IMR-90 (cell line): ENCODE data around the gene UBASH3A. TPM values are rescaled to one million over a fixed set of nuclear protein-coding genes. Genes with fewer than 3 reads are reported as not detected.

Source experiments
- ATAC-seq: fragments of 200-7000 bp; cut with Tn5 transposase; 2 replicates; pipeline ENCODE4 v1.9.1; 2020; ENCODE audit warnings: low read depth, mild to moderate bottlenecking, moderate library complexity
- BruUV-seq: library from RNA; stranded (reverse); fragments of 400-500 nt; replicated peaks from 2 replicates; lab custom pipeline; 2021; lab: Mats Ljungman, UMichigan
- CTCF ChIA-PET: fragments of 300-600 bp; formaldehyde crosslinking; extraction: SDS; loops from one replicate; lab custom pipeline; 2021; ENCODE audit warnings: antibody characterized with exemption; lab: Yijun Ruan, JAX
- POLR2A ChIA-PET: fragments of 300-600 bp; sonication (Branson Sonifier 250); formaldehyde crosslinking; loops from one replicate; lab custom pipeline; 2022; ENCODE audit warnings: antibody characterized with exemption; ENCODE audit not compliant: unreplicated experiment; lab: Charles Lee
- DNase-seq: peaks from one replicate; pipeline ENCODE4 v3.0.0; 2013
- H2AFZ ChIP-seq: replicated peaks from 2 replicates; pipeline ENCODE3; 2013; ENCODE audit warnings: low read length, mild to moderate bottlenecking; ENCODE audit not compliant: poor library complexity
- H2AK5ac ChIP-seq: 2 replicates; pipeline ENCODE4 v1.6.1; 2013; ENCODE audit warnings: low read depth, low read length, inconsistent platforms
- H2AK9ac ChIP-seq: replicated peaks from 2 replicates; pipeline ENCODE3; 2013; ENCODE audit warnings: mild to moderate bottlenecking, low read depth, low read length, moderate library complexity; ENCODE audit not compliant: poor library complexity
- H2BK120ac ChIP-seq: 2 replicates; pipeline ENCODE4 v1.6.1; 2013; ENCODE audit warnings: low read depth, low read length, inconsistent platforms
- H2BK15ac ChIP-seq: 3 replicates; pipeline ENCODE4 v1.6.1; 2013; ENCODE audit warnings: low read depth, low read length, inconsistent platforms
- H2BK20ac ChIP-seq: 2 replicates; pipeline ENCODE4 v1.6.1; 2013; ENCODE audit warnings: low read depth, mild to moderate bottlenecking, inconsistent platforms, low read length, moderate library complexity
- H2BK5ac ChIP-seq: 2 replicates; pipeline ENCODE4 v1.6.1; 2013; ENCODE audit warnings: mild to moderate bottlenecking, low read depth, low read length, inconsistent platforms; ENCODE audit not compliant: poor library complexity, severe bottlenecking
- H3K14ac ChIP-seq: replicated peaks from 2 replicates; pipeline ENCODE4 v1.6.1; 2013; ENCODE audit warnings: low read depth, low read length, inconsistent platforms
- H3K18ac ChIP-seq: 2 replicates; pipeline ENCODE4 v1.6.1; 2013; ENCODE audit warnings: low read depth, low read length, control low read depth
- H3K23ac ChIP-seq: 2 replicates; pipeline ENCODE4 v1.6.1; 2013; ENCODE audit warnings: low read depth, low read length, inconsistent platforms
- H3K27ac ChIP-seq: 2 replicates; pipeline ENCODE4 v1.5.1; 2013; ENCODE audit warnings: mild to moderate bottlenecking, control low read depth, low read length; ENCODE audit not compliant: insufficient read depth
- H3K27me3 ChIP-seq: 2 replicates; pipeline ENCODE4 v1.6.1; 2013; ENCODE audit warnings: low read length; ENCODE audit not compliant: control insufficient read depth, insufficient read depth
- H3K36me3 ChIP-seq: 2 replicates; pipeline ENCODE4 v1.6.1; 2013; ENCODE audit warnings: low read length, mixed read lengths; ENCODE audit not compliant: control insufficient read depth, insufficient read depth
- H3K4ac ChIP-seq: 2 replicates; pipeline ENCODE4 v1.6.1; 2013; ENCODE audit warnings: low read depth, low read length, inconsistent platforms
- H3K4me1 ChIP-seq: 2 replicates; pipeline ENCODE4 v1.6.1; 2013; ENCODE audit warnings: low read length, mixed read lengths; ENCODE audit not compliant: control insufficient read depth, insufficient read depth
- H3K4me2 ChIP-seq: 2 replicates; pipeline ENCODE4 v1.6.1; 2013; ENCODE audit warnings: low read depth, mild to moderate bottlenecking, control low read depth, low read length, moderate library complexity
- H3K4me3 ChIP-seq: 2 replicates; pipeline ENCODE4 v1.5.1; 2013; ENCODE audit warnings: low read depth, mild to moderate bottlenecking, control low read depth, low read length, moderate library complexity; ENCODE audit not compliant: insufficient read depth
- H3K56ac ChIP-seq: 2 replicates; pipeline ENCODE4 v1.6.1; 2013; ENCODE audit warnings: low read length, inconsistent platforms; ENCODE audit not compliant: insufficient read depth; ENCODE audit errors: extremely low read depth
- H3K79me1 ChIP-seq, 2 experiments: 2 replicates each; pipeline ENCODE4 v1.6.1; 2013; ENCODE audit warnings: low read length in 2 of 2, inconsistent platforms in 1 of 2, low read depth in 1 of 2
- H3K9ac ChIP-seq: 2 replicates; pipeline ENCODE4 v1.6.1; 2013; ENCODE audit warnings: low read depth, low read length, control low read depth
- H3K9me1 ChIP-seq: 2 replicates; pipeline ENCODE4 v1.6.1; 2013; ENCODE audit warnings: low read length, inconsistent platforms; ENCODE audit not compliant: insufficient read depth
- H3K9me3 ChIP-seq: 2 replicates; pipeline ENCODE4 v1.6.1; 2013; ENCODE audit warnings: low read length; ENCODE audit not compliant: control insufficient read depth, insufficient read depth
- H4K20me1 ChIP-seq: 2 replicates; pipeline ENCODE4 v1.6.1; 2013; ENCODE audit warnings: low read length, inconsistent platforms; ENCODE audit not compliant: insufficient read depth
- H4K5ac ChIP-seq: 2 replicates; pipeline ENCODE4 v1.6.1; 2013; ENCODE audit warnings: mild to moderate bottlenecking, low read depth, low read length, control low read depth
- H4K8ac ChIP-seq, 2 experiments: 2 replicates each; pipeline ENCODE4 v1.6.1; 2013; ENCODE audit warnings: low read depth in 2 of 2, low read length in 2 of 2, control low read depth in 1 of 2, inconsistent platforms in 1 of 2
- H4K91ac ChIP-seq: 2 replicates; pipeline ENCODE4 v1.6.1; 2013; ENCODE audit warnings: low read depth, low read length, inconsistent platforms; ENCODE audit not compliant: insufficient read depth
- BHLHE40 ChIP-seq: fragments of 150-350 bp; IDR thresholded peaks from 2 replicates; pipeline ENCODE4 v1.6.1; 2016; ENCODE audit warnings: mild to moderate bottlenecking, low read depth, low read length
- CEBPB ChIP-seq: IDR thresholded peaks from 2 replicates; pipeline ENCODE4 v1.6.1; 2012; ENCODE audit warnings: low read depth, low read length, improper control_type of control experiment
- ELK1 ChIP-seq: fragments of 150-350 bp; IDR thresholded peaks from 2 replicates; pipeline ENCODE4 v1.6.1; 2016; ENCODE audit warnings: low read depth, mild to moderate bottlenecking, low read length, moderate library complexity, borderline replicate concordance
- FOS ChIP-seq: fragments of 150-350 bp; IDR thresholded peaks from 2 replicates; pipeline ENCODE4 v1.6.1; 2016; ENCODE audit warnings: low read depth, low read length
- MAFK ChIP-seq: IDR thresholded peaks from 2 replicates; pipeline ENCODE4 v1.6.1; 2012; ENCODE audit warnings: low read depth, low read length, improper control_type of control experiment
- MAZ ChIP-seq: IDR thresholded peaks from 2 replicates; pipeline ENCODE4 v1.6.1; 2012; ENCODE audit warnings: low read depth, mild to moderate bottlenecking, low read length, improper control_type of control experiment, moderate library complexity, borderline replicate concordance
- MXI1 ChIP-seq: IDR thresholded peaks from 2 replicates; pipeline ENCODE4 v1.6.1; 2012; ENCODE audit warnings: low read depth, mild to moderate bottlenecking, low read length, moderate library complexity, borderline replicate concordance
- NFE2L2 ChIP-seq: fragments of 150-350 bp; IDR thresholded peaks from 2 replicates; pipeline ENCODE4 v1.6.1; 2016; ENCODE audit warnings: low read depth, mild to moderate bottlenecking, low read length
- POLR2A ChIP-seq: IDR thresholded peaks from 2 replicates; pipeline ENCODE4 v1.6.1; 2012; ENCODE audit warnings: mild to moderate bottlenecking, low read depth, low read length
- RAD21 ChIP-seq: IDR thresholded peaks from 2 replicates; pipeline ENCODE4 v1.6.1; 2012; ENCODE audit warnings: low read length, improper control_type of control experiment
- RCOR1 ChIP-seq: IDR thresholded peaks from 2 replicates; pipeline ENCODE4 v1.6.1; 2012; ENCODE audit warnings: mild to moderate bottlenecking, low read length, improper control_type of control experiment; ENCODE audit not compliant: insufficient replicate concordance
- RFX5 ChIP-seq: IDR thresholded peaks from 2 replicates; pipeline ENCODE4 v1.8.0; 2012; ENCODE audit warnings: low read depth, mild to moderate bottlenecking, low read length, moderate library complexity
- SMC3 ChIP-seq: fragments of 150-350 bp; IDR thresholded peaks from 2 replicates; pipeline ENCODE4 v1.6.1; 2016; ENCODE audit warnings: low read depth, mild to moderate bottlenecking, antibody characterized with exemption, low read length, moderate library complexity
- WGBS, 2 experiments: methylation state at CpG; one replicate each; pipeline versions ENCODE4 v1.1.5 to v1.1.7; 2013; ENCODE audit warnings: missing lambda C conversion rate in 2 of 2; ENCODE audit not compliant: insufficient read length in 1 of 2; ENCODE audit errors: extremely low coverage in 2 of 2; 5-methylcytosine and 5-hydroxymethylcytosine counted together
- dilution Hi-C: fragments of 300-500 bp; cut with HindIII; formaldehyde crosslinking; loops from one replicate; pipeline ENCODE4 v1.14.3; 2018; ENCODE audit warnings: low sequenced_read_pairs; ENCODE audit not compliant: unreplicated experiment
- in situ Hi-C: fragments of 300-500 bp; cut with MboI; formaldehyde crosslinking; loops from 3 replicates; pipeline ENCODE4 v1.14.3; 2019; ENCODE audit warnings: low sequenced_read_pairs, inconsistent platforms, mixed read lengths
- intact Hi-C: fragments of 100-400 bp; cut with micrococcal nuclease; formaldehyde crosslinking; loops from 2 replicates; pipeline ENCODE4 v1.10.0; 2022
- polyA plus RNA-seq, 3 experiments: library from polyadenylated mRNA; depleted of rRNA; stranded (reverse); fragments of >200 nt; gene quantifications; 2 replicates each; pipeline ENCODE4 v1.2.3, GENCODE V29; 2012; ENCODE audit warnings: low replicate concordance in 1 of 3
- total RNA-seq: library from RNA; depleted of rRNA; stranded (reverse); fragments of >200 nt; gene quantifications from 2 replicates; pipeline ENCODE4 v1.2.3, GENCODE V29; 2012
- TF ChIP-seq, protein P1 (sequence below): fragments of 150-350 bp; IDR thresholded peaks from 2 replicates; pipeline ENCODE4 v1.6.1; 2017; ENCODE audit warnings: mild to moderate bottlenecking, antibody characterized with exemption, low read length, low read depth
- TF ChIP-seq, protein P2 (sequence below): conservative IDR thresholded peaks from 2 replicates; pipeline ENCODE4 v1.5.1; 2012; ENCODE audit warnings: mild to moderate bottlenecking, low read depth, low read length, improper control_type of control experiment

UBASH3A gene
- total and polyA plus RNA-seq, 2 of the 4 experiments (the other 2 are of a cell fraction): not detected

- H2BK20ac ChIP-seq: no peak overlapping the region
- H3K23ac ChIP-seq: no peak overlapping the region
- H2BK5ac ChIP-seq: no peak overlapping the region
- no peak overlapping the region for H3K4ac ChIP-seq
- dilution Hi-C loops (no loop called here), in situ Hi-C loops (no loop called here), intact Hi-C loops (no loop called here)
- ATAC-seq: no peak
- H3K27me3 ChIP-seq: peaks cover 22% of the 10 kb centered on the region
- no peak overlapping the region for H2AK5ac ChIP-seq
- WGBS, 2 experiments: 68% methylated on average over 6 of the region's 10 CpGs; no CpG with 5 or more reads in 1 of the 2 experiments
- DNase-seq: no peak
- ChIA-PET POLR2A (no interaction called here), CTCF (no interaction called here)
- no peaks in the 10 kb centered on the region for H3K36me3 ChIP-seq
- H2BK15ac ChIP-seq: no peak overlapping the region
- no peak overlapping the region for H2BK120ac ChIP-seq
- H3K9me1 ChIP-seq: no peaks in the 10 kb centered on the region
- no TSS peak for BruUV-seq
- H3K18ac ChIP-seq: no peak overlapping the region
- no peak overlapping the region for H3K4me3 ChIP-seq
- no peak overlapping the region for H4K8ac ChIP-seq
- no peak overlapping the region for H3K4me2 ChIP-seq
- no peaks in the 10 kb centered on the region for H4K20me1 ChIP-seq
- H3K4me1 ChIP-seq: no peaks in the 10 kb centered on the region
- no peak overlapping the region for H3K14ac ChIP-seq
- H2AFZ ChIP-seq: no peak overlapping the region
- H4K91ac ChIP-seq: no peak overlapping the region
- no peaks in the 10 kb centered on the region for H3K9me3 ChIP-seq
- H3K56ac ChIP-seq: no peak overlapping the region
- H3K27ac ChIP-seq: no peak overlapping the region
- no peak overlapping the region for H3K9ac ChIP-seq
- no peak overlapping the region for H4K5ac ChIP-seq
- no peak for TF ChIP-seq RFX5
- no peak for TF ChIP-seq RCOR1
- TF ChIP-seq FOS: no peak
- TF ChIP-seq, protein P1, sequence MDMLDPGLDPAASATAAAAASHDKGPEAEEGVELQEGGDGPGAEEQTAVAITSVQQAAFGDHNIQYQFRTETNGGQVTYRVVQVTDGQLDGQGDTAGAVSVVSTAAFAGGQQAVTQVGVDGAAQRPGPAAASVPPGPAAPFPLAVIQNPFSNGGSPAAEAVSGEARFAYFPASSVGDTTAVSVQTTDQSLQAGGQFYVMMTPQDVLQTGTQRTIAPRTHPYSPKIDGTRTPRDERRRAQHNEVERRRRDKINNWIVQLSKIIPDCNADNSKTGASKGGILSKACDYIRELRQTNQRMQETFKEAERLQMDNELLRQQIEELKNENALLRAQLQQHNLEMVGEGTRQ: no peak
- no peak for TF ChIP-seq RAD21
- no peak for TF ChIP-seq ELK1
- TF ChIP-seq NFE2L2: no peak
- TF ChIP-seq MAFK: no peak
- TF ChIP-seq MXI1: no peak
- no peak for TF ChIP-seq SMC3
- no peak for TF ChIP-seq MAZ
- TF ChIP-seq POLR2A: no peak
- TF ChIP-seq, protein P2, sequence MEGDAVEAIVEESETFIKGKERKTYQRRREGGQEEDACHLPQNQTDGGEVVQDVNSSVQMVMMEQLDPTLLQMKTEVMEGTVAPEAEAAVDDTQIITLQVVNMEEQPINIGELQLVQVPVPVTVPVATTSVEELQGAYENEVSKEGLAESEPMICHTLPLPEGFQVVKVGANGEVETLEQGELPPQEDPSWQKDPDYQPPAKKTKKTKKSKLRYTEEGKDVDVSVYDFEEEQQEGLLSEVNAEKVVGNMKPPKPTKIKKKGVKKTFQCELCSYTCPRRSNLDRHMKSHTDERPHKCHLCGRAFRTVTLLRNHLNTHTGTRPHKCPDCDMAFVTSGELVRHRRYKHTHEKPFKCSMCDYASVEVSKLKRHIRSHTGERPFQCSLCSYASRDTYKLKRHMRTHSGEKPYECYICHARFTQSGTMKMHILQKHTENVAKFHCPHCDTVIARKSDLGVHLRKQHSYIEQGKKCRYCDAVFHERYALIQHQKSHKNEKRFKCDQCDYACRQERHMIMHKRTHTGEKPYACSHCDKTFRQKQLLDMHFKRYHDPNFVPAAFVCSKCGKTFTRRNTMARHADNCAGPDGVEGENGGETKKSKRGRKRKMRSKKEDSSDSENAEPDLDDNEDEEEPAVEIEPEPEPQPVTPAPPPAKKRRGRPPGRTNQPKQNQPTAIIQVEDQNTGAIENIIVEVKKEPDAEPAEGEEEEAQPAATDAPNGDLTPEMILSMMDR: no peak
- TF ChIP-seq CEBPB: no peak
- no peak for TF ChIP-seq BHLHE40
- no peak overlapping the region for H2AK9ac ChIP-seq
- no peaks in the 10 kb centered on the region for H3K79me1 ChIP-seq
These were observed 52.2 kb downstream of the UBASH3A start for GRCh38 chr21:42455754-42456440.
